ENCODE measurements around the gene AFAP1. TPM values are rescaled to one million over a fixed set of nuclear protein-coding genes. Genes with fewer than 3 reads are reported as not detected.

AFAP1 gene
- total and polyA plus RNA-seq, 2 of the 8 experiments (the other 6 are each of a cell fraction or from before 2014, with no cell fraction given), result 3.6 to 18.2 TPM

DNA sequence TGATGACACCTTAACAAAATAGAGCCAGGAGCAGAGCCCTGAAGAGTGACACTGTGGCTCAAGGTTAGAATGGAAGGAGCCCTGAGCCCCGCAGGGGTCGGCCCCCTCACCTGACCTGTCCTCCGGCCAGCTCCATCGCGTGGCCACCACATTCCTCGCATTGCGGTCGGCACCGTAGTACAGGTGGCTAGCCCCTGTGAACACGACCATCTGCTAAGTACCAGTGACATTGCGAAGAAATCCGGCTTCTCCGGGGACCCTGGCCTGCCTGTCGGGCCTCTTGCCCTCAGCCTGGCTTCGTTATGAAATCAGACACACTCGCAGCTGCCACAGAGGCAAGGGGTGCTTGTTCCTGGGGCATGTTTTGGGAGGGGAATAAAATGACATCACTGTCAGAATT is 179.0 kb downstream of the AFAP1 start:
- H3K36me3 ChIP-seq (ENCODE audit: control insufficient read depth in 2 of 4, insufficient read depth in 4 of 4, low read length in 3 of 4), result no peaks in the 10 kb centered on the region; a peak in 1 of 8 replicates
- no peak overlapping the region for H4K8ac ChIP-seq (ENCODE audit: extremely low read depth, insufficient read depth, low read length)
- H3K23ac ChIP-seq (ENCODE audit: insufficient read length), result no peak overlapping the region
- no peak overlapping the region for H3K4me2 ChIP-seq (ENCODE audit: insufficient read depth in 1 of 2, low read depth in 2 of 2, low read length in 2 of 2)
- H4K20me1 ChIP-seq (replicated peaks in 1 of 2; ENCODE audit: control insufficient read depth in 1 of 2, insufficient read depth in 2 of 2, low read length in 2 of 2), result peaks cover 0 to 1% of the 10 kb centered on the region in 2 experiments
- no peak overlapping the region for H3K56ac ChIP-seq (replicated peaks; ENCODE audit: insufficient read length, low read depth, low read length)
- DNase-seq (ENCODE audit: low read depth in 1 of 2, low spot score in 2 of 2), result no peak
- H3K79me1 ChIP-seq (ENCODE audit: low read depth, low read length), result no peaks in the 10 kb centered on the region
- no peak overlapping the region for H2BK5ac ChIP-seq (ENCODE audit: low read depth, low read length)
- no peak overlapping the region for H2AFZ ChIP-seq (ENCODE audit: low read length)
- H3K4me1 ChIP-seq (replicated peaks in 1 of 4; ENCODE audit: control insufficient read depth in 3 of 4, insufficient read depth in 4 of 4, low read length in 3 of 4), result no peaks in the 10 kb centered on the region
- H3K23me2 ChIP-seq (ENCODE audit: low read depth, low read length), result no peaks in the 10 kb centered on the region
- no peak overlapping the region for H3K27ac ChIP-seq (ENCODE audit: low read depth, low read length)
- no peak overlapping the region for H3K18ac ChIP-seq (ENCODE audit: extremely low read depth, low read length)
- no peak overlapping the region for H3K4me3 ChIP-seq (ENCODE audit: extremely low read depth in 1 of 4, insufficient read depth in 2 of 4, low read depth in 3 of 4, low read length in 4 of 4)
- no peaks in the 10 kb centered on the region for H3K9me3 ChIP-seq (ENCODE audit: insufficient read depth in 2 of 2, low read depth in 1 of 2, low read length in 1 of 2)
- ChIA-PET POLR2A (ENCODE audit: partially characterized antibody) (no interaction called here), CTCF (ENCODE audit: partially characterized antibody) (interaction anchor here (0.5 to 3.9 kb wide), 16 partner anchors 7 to 251 kb away, joined by 3 to 35 read pairs (median 4); no protein-coding TSS in a partner anchor)
- H4K91ac ChIP-seq (replicated peaks; ENCODE audit: insufficient read length, low read length), result no peak overlapping the region
- no peak overlapping the region for H2BK120ac ChIP-seq (replicated peaks; ENCODE audit: low read depth, low read length)
- no peak overlapping the region for H2BK15ac ChIP-seq (ENCODE audit: low read length)
- no peak for FAIRE-seq
- H2BK20ac ChIP-seq (ENCODE audit: low read length), result no peak overlapping the region
- H2BK12ac ChIP-seq (ENCODE audit: low read depth, low read length), result no peak overlapping the region
- H4K5ac ChIP-seq (ENCODE audit: insufficient read length, low read depth, low read length), result no peak overlapping the region
- no peak overlapping the region for H3K9ac ChIP-seq (replicated peaks in 1 of 4; ENCODE audit: extremely low read depth in 1 of 4, low read depth in 3 of 4, low read length in 3 of 4)
- no peak overlapping the region for H3K4ac ChIP-seq (replicated peaks; ENCODE audit: insufficient read length, low read depth, low read length)
- H3K14ac ChIP-seq (ENCODE audit: insufficient read length), result no peak overlapping the region
- H2AK5ac ChIP-seq (ENCODE audit: low read depth, low read length), result no peak overlapping the region
- 93% methylated on average over 16 of the region's 16 CpGs; no CpG with 5 or more reads in 1 of the 2 experiments for WGBS, 2 experiments (ENCODE audit: extremely low coverage in 1 of 2, insufficient coverage in 1 of 2, insufficient read length in 1 of 2, insufficient replicate concordance in 2 of 2, low coverage in 1 of 2, low lambda C conversion rate in 2 of 2, missing lambda C conversion rate in 1 of 2)
- H3K79me2 ChIP-seq (ENCODE audit: control insufficient read depth in 1 of 2, insufficient read depth in 2 of 2, low read length in 2 of 2), result no peaks in the 10 kb centered on the region
- no peaks in the 10 kb centered on the region for H3K27me3 ChIP-seq (replicated peaks in 1 of 4; ENCODE audit: control insufficient read depth in 3 of 4, extremely low read depth in 1 of 4, insufficient read depth in 3 of 4, low read length in 3 of 4)
- TF ChIP-seq CREB1 (IDR thresholded peaks at IDR 0.05) (no peak), RAD21 (IDR thresholded peaks at IDR 0.05 in 1 of 2, conservative IDR thresholded peaks at IDR 0.05 in 1 of 2; ENCODE audit: low read depth in 2 of 2, low read length in 2 of 2) (no peak), BRCA1 (IDR thresholded peaks at IDR 0.05; ENCODE audit: low read depth, low read length) (no peak), SP4 (IDR thresholded peaks at IDR 0.05; ENCODE audit: low read length) (no peak), KDM4A (IDR thresholded peaks at IDR 0.05; ENCODE audit: low read depth, low read length, severe bottlenecking) (no peak), SP1 (IDR thresholded peaks at IDR 0.05; ENCODE audit: low read depth, low read length) (no peak), YY1 (IDR thresholded peaks at IDR 0.05; ENCODE audit: low read depth, low read length) (no peak), EP300 (IDR thresholded peaks at IDR 0.05; ENCODE audit: borderline replicate concordance in 1 of 2, low read depth in 2 of 2, low read length in 2 of 2) (no peak), ATF2 (IDR thresholded peaks at IDR 0.05; ENCODE audit: low read length) (no peak), TAF7 (optimal IDR thresholded peaks at IDR 0.05; ENCODE audit: borderline replicate concordance, low read depth, low read length) (no peak), RBBP5 (IDR thresholded peaks at IDR 0.05; ENCODE audit: borderline replicate concordance, low read depth, low read length) (no peak), SIRT6 (IDR thresholded peaks at IDR 0.05; ENCODE audit: low read length) (no peak), EGR1 (IDR thresholded peaks at IDR 0.05; ENCODE audit: borderline replicate concordance, low read depth, low read length) (no peak)

Data from H1 (cell line).